Stimulated activated CD4-positive, alpha-beta T cell treated with anti-CD3 and anti-CD28 coated beads, TNF-alpha, amount 100 ng/mL, for 1 hour (primary cell): Measurements from ENCODE around the gene OR52N2.

Experiments used
- DNase-seq, 3 donors: peaks; one replicate each; pipeline ENCODE4 v3.0.0-alpha.2; 2020; ENCODE audit warnings: low read depth in 3 of 3, low spot score in 1 of 3

OR52N2 gene

DNA sequence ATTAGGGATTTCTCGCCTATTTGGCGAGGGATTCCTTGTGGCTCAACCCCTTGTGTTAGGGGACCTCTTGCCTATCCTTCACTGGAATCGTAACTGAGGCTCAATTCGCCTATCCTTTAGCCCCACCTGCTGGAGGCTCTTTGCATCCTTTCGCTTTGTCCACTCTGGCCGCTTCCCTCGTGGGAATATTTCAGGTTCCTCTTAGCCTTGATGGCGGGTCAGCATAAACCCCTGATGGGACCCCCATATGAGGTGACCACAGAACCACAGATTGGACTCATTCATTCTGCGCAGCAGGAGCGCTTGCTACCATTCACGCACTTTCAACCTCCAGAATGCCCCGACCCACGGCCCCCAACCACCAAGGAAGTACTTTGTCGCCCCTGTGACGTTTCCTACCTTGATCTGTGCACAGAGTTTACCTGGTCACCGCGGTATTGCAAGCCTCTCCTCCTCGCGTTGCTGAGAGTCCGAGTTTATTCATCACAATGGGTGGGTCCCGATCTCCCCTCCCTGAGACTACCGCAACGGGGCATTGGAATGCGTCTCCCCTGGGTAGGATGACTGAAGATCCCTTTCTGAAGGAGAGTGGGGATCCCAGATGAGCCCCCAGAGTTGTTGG is at the start of gene OR52N2:
Gene OR52N2 (plus strand): TSS at position 425 of the 622 bp plus-strand sequence. CDS start 11,412 bp downstream, outside the sequence.
- peak; percentile 34 to 46 (median 37) for DNase-seq

DNA sequence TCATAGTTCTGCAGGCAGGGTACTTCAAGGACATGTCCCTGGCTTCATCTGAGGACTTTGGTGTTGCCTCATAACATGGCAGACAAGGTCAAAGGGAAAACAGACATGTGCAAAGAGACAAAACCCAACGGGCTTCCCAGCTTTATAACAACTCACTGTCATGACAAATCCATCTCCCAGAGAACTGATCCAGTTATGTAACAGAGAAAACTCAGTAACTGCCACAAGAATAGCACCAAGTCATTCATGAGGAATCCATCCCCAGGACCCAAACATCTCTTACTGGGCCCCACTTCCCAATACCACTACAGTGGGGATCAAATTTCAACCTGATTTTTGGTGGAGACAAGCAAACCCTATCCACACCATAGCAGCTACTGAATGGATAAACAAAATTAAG is 41.7 kb upstream of the OR52N2 start:
- no peak for DNase-seq

DNA sequence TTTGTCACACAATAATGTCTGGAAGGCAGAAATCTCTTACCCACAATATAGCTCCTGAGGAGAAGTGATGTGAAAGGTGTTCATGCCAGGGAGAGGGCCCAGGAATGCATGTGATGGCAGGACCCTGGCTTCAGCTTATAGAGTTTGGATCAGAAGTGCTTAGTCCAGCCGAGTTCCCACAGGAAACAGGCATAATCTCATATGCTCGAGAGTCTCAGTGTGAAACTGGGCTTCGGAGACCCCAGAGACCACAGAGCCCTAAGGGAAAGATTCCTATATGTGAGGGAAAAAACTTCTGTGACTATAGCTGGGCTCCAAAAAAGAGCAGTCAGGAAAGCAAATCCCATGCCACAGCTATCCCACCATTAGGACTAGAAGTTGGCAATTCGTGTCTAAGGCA is 25.5 kb upstream of the OR52N2 start, which contains the start of gene OR52N5:
Gene OR52N5 (minus strand): TSS at position 101 of the 400 bp plus-strand sequence. CDS start 4,721 bp downstream, outside the sequence.
- no peak for DNase-seq

- no peak for DNase-seq
These were observed 17.6 kb upstream of the OR52N2 start, which contains the start of gene OR52N1 for GRCh38 chr11:5791165-5791564. OR52N1 (minus strand) TSS chr11:5791265; CDS start chr11:5788816, 2,449 bp downstream.

DNA sequence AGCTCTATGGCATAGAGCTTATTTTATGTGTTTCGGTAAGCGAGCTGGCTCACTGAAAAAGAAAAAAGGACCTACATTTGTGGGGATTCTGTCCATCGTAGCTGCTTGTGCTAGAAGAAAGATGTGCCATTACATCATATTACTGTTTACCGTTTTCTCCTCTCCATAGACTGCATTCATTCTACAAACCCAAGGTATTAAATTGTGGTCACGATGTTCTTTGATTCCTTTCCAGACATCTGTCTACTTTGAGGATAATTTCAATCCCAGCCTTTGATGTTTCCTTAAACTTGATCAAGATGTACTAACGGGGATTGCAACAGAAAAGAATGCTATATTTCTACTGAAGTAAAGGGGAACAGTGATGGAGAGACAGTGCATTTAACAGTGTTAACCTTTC is 12.2 kb upstream of the OR52N2 start:
- DNase-seq, result no peak

- no peak for DNase-seq
These were observed 4.7 kb upstream of the OR52N2 start for GRCh38 chr11:5803982-5804381.

- no peak for DNase-seq
These were observed 1.1 kb upstream of the OR52N2 start for GRCh38 chr11:5807580-5807979.

DNA sequence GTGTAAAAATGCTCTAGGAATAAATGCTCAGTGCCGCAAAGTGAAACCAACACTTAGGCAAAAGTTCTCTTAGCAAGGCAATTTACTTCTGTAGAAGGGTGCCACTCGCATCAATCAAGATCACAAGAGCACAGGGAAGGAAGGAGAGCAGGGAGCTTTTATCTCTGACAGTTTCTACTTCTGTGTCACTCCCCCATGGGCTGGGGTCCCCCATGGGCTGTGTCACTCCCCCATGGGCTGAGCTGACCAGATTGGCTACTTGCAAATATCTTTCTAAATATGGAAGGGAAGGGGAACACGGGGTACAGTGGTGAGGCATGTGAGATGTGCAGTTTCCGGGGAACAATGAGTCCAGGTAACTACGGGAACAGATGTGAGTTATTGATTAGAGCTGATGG is 397 bp downstream of the OR52N2 start:
- no peak for DNase-seq

GRCh38 chr11:5809905-5810795 is 1.4 kb downstream of the OR52N2 start:
- no peak for DNase-seq

- DNase-seq, result no peak
These were observed 6.8 kb downstream of the OR52N2 start for GRCh38 chr11:5815534-5815933.

DNA sequence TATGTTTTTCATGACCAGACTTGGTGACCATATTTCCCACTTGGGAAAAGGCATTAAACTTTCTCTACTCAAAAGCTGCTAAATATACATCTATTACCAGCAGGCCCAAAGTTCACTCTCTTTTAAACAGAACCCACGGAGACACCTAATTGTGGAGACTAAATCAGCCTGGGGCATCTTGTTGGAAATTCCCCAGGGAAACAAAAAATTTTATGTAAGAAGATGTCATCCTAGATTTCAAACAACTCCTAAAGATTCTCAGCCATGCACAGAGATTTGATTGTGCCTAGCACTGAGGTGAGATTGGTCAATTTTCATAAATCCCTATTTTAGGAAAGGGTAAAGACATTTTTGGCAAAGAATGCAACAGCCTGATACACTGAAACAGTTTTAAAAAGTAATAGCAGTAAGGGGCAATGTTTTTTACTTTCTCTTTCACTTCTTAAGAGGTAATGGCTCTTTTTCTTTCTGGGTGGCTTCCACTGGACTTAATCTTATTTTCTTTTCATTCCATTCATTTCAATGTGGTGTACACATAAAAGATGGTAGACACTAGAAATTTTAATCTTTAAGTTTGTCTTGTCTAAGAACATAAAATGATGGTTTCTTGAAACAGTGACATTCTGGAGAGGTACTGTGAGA is 9.6 kb downstream of the OR52N2 start:
- no peak for DNase-seq

DNA sequence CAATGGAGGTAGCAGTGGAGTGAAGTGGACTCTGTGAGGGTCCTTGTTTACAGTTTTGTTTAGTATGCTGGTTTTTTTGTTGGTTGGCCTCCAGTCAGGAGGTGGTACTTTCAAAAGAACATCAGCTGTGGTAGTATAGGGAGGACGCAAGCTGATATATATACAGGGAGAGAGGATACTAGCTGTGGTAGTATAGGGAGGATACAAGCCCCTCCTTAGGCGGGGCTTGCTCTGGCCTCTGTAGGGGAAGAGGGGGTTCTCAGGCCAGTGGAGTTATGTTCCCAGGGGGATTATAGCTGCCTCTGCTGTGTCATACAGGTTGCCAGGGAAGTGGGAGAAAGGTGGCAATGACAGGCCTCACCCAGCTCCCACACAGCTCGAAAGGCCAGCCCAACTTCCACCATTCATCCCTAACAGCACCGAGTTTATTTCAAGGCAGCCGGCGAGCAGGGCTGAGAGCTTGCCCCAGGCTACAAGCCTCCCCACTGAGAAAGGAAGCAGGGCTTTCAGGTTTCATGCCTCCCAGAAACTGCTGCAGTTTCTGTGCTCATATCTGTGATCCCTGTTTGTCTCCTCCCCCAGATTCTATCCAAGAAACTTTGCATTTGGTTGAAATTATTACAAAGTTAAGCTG is 22.6 kb downstream of the OR52N2 start:
- no peak for DNase-seq

DNA sequence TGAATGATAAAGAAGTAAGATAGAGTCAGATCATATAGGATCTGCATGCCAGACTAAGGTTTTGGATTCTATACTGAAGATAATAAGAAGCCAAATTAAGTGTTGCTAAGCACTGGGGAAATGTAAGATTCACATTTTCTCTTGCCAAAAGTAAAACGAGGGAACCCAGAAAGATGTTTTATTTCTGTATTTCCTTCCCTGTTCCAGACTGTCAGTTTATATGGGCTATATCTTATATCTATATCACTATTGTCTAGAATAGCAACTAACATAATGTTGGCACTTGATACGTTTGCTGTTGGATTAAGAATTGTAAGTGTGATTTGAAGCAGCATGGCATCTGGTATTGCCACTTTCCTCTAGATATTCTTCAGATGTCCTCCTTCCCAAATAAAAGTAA is 24.7 kb downstream of the OR52N2 start:
- DNase-seq, result no peak

GRCh38 chr11:5837695-5838094 is 29.0 kb downstream of the OR52N2 start:
- DNase-seq, result no peak

- DNase-seq, result no peak
These were observed 33.1 kb downstream of the OR52N2 start, which contains the start of gene OR52E6 for GRCh38 chr11:5841797-5842196. OR52E6 (minus strand) TSS chr11:5841897; CDS start chr11:5841897, 0 bp downstream.

GRCh38 chr11:5846701-5847100 is 38.0 kb downstream of the OR52N2 start:
- DNase-seq, result no peak

DNA sequence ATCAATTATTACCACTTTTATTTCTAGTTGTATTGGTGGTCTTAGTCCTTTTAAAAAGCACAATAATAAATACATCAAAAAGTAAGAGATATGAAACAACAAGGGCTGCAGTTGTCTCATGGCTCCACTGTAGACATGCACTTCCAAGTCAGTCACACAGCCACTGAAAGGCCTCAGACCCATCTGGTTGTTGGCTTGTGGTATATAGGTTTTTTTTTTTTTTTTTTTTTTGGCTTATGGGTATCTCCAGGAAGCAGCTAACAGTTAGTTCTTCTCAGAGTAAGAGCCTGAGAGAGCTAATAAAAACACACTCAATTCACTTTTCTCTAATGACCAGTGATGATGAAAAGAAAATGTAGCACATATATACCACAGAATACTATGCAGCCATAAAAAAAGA is 39.0 kb downstream of the OR52N2 start:
- DNase-seq, result no peak

DNA sequence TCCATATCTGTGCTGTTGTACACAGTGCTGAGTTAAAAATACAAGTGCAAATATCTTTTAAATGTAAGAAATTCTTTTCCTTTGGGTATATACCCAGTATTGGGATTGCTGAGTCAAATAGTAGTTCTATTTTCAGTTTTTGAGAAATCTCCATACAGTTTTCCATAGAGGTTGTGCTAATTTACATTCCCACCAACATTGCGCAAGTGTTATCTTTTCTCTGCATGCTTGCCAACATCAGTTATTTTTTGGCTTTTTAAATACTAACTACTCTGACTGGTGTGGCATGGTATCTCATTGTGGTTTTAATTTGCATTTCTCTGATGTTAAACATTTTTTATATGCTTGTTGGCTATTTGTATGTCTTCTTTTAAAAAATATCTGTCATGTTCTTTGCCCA is 42.3 kb downstream of the OR52N2 start:
- no peak for DNase-seq

GRCh38 chr11:5857590-5857989 is 48.9 kb downstream of the OR52N2 start, which contains the start of gene OR52E8:
OR52E8 (minus strand) TSS chr11:5857690; CDS start chr11:5857690, 0 bp downstream.
- DNase-seq, result no peak

DNA sequence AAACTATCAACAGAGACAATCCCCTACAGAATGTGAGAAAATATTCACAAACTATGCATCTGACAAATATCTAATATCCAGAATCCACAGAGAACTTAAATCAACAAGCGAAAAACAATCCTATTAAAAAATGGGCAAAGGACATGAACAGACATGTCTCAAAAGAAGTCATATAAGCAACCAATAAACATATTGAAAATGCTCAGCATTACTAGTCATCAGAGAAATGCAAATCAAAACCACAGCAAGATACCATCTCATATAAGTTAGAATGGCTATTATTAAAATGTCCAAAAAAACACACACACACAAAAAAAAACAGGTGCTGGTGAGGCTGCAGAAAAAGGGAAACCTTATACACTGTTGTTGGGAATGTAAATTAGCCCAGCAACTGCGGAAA is 57.1 kb downstream of the OR52N2 start:
- DNase-seq, result no peak
